Measurements from ENCODE around the gene STX18. TPM values are rescaled to one million over a fixed set of nuclear protein-coding genes. Genes with fewer than 3 reads are reported as not detected.

The STX18 gene
- total RNA-seq, 6 experiments from 2014 or later, result 11.7 to 18.4 (median 15.8) TPM

DNA sequence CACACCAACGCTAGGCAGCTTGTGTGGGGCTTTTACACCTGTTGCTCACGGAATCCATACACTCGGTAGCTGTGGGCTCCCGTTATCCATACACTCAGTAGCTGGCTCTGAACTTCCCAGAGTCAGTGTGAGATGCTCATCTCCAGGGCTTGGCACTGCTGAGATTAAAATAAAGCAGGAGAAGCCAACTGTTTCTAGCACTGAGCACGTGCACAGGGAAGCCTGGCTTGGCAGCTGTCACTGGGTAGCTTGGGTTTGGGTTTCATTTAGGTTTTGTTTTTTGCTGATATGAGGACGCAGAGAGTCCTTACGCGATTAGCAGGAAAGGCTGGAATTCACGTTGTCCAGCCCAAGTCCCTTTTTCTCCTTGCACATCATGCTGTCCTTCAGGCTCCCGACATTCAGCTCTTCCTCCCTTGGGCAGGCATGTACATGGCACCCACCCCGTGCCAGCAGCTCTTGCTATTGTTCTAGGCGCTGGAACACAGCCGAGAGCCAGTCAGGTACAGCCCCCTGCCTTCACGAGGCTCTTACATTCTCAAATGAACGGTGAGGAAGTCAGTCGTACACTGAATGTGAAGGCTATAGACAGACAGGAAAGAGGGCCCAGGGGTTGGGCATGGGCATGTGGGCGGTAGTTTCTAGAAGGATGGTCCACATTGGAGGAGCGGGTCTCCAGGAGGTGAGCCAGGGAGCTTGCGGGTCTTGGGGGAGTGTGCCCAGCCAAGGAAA lies 129.0 kb downstream of the STX18 start:
- TF ChIP-seq CTCF (IDR thresholded peaks at IDR 0.05), result no peak
- no peak for TF ChIP-seq POLR2A (IDR thresholded peaks at IDR 0.05)
- peak in 1 of 4 donors; percentile 3 for ATAC-seq
- WGBS (ENCODE audit: insufficient coverage, low coverage, low lambda C conversion rate, missing lambda C conversion rate), result 55% methylated on average over 9 of the region's 19 CpGs

GRCh38 chr4:4411906-4412305 lies 129.9 kb downstream of the STX18 start:
- 82% methylated on average over 5 of the region's 15 CpGs for WGBS (ENCODE audit: insufficient coverage, low coverage, low lambda C conversion rate, missing lambda C conversion rate)
- no peaks in the 10 kb centered on the region for H3K27me3 ChIP-seq
- no peak overlapping the region for H3K27ac ChIP-seq
- no peak for DNase-seq
- H3K4me3 ChIP-seq, result no peak overlapping the region
- intact Hi-C loops (cut with DNase I), result no loop called here
- no peaks in the 10 kb centered on the region for H3K4me1 ChIP-seq
- H3K36me3 ChIP-seq, result no peaks in the 10 kb centered on the region
- TF ChIP-seq POLR2A (IDR thresholded peaks at IDR 0.05), result no peak
- TF ChIP-seq CTCF (IDR thresholded peaks at IDR 0.05), result no peak
- no peaks in the 10 kb centered on the region for H3K9me3 ChIP-seq
- no peak for ATAC-seq

More for the DNA sequence above, 129.0 kb downstream of the STX18 start:
- Histone ChIP-seq H3K9me3 (no peaks in the 10 kb centered on the region), H3K27me3 (no peaks in the 10 kb centered on the region), H3K4me1 (no peaks in the 10 kb centered on the region), H3K27ac (no peak overlapping the region), H3K36me3 (no peaks in the 10 kb centered on the region), H3K4me3 (no peak overlapping the region)
- no peak for DNase-seq
- intact Hi-C loops (cut with DNase I), result no loop called here

DNA sequence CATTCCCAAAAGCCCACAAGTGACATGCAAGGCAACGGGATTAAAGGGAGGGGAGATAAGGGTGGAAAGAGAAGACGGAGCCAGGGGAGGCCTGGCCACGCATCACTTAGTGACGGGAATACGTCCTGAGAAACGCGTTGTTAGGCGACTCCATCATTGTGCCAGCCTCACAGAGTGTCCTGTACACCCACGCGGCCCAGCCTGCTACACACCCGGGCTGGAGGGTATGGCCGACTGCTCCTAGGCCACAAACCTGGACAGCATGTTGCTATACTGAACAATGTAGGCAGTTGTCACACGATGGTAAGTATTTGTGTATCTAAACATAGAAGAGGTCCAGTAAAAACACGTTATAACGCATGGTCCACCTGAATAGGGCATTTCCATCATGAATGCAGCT lies 131.6 kb downstream of the STX18 start:
- intact Hi-C loops (cut with DNase I), result no loop called here
- 82% methylated on average over 13 of the region's 15 CpGs for WGBS (ENCODE audit: insufficient coverage, low coverage, low lambda C conversion rate, missing lambda C conversion rate)
- no peaks in the 10 kb centered on the region for H3K9me3 ChIP-seq
- ATAC-seq, result no peak
- no peaks in the 10 kb centered on the region for H3K4me1 ChIP-seq
- no peak overlapping the region for H3K4me3 ChIP-seq
- H3K27ac ChIP-seq, result no peak overlapping the region
- H3K36me3 ChIP-seq, result no peaks in the 10 kb centered on the region
- H3K27me3 ChIP-seq, result no peaks in the 10 kb centered on the region
- TF ChIP-seq CTCF (IDR thresholded peaks at IDR 0.05), result no peak
- TF ChIP-seq POLR2A (IDR thresholded peaks at IDR 0.05), result no peak
- no peak for DNase-seq

DNA sequence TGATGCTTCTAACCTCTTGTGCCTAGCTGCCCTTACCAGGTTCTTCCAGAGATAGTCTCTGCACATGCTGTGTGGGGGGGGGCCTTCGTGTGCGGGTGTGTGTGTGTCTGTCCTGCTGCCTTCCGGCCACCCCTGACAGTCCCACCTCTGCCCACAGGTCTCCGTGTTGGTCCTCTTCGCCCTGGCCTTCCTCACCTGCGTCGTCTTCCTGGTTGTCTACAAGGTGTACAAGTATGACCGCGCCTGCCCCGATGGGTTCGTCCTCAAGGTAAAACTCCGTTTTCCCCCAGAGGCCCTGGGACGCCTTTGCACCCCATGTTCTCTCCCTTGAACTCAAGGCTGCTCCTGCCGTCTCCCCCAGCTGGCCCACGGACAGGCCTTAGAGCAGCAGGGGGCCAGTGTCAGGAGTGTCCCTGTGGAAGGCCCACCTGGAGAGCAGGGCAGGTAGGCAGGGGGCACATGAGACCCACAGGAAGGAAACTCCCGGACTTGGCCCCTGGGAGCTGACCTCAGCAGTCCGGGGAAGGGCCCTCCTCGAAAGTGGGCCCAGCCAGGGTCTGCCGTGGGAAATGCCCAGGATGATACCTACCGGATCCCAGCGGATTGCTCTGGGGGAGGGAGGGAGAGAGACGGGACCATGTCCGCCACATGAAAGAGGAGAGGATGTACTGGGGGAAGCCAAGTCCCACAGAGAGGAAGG lies 132.3 kb downstream of the STX18 start:
- intact Hi-C loops (cut with DNase I), result no loop called here
- Histone ChIP-seq H3K27me3 (no peaks in the 10 kb centered on the region), H3K36me3 (no peaks in the 10 kb centered on the region), H3K4me3 (no peak overlapping the region), H3K9me3 (no peaks in the 10 kb centered on the region), H3K27ac (no peak overlapping the region), H3K4me1 (no peaks in the 10 kb centered on the region)
- DNase-seq (peak in 1 of 3 donors; percentile 22), ATAC-seq (no peak)
- TF ChIP-seq POLR2A (IDR thresholded peaks at IDR 0.05) (no peak), CTCF (IDR thresholded peaks at IDR 0.05) (no peak)
- 85% methylated on average over 18 of the region's 23 CpGs for WGBS (ENCODE audit: insufficient coverage, low coverage, low lambda C conversion rate, missing lambda C conversion rate)

Data from right lobe of liver (tissue), 6 donors.